GM23338 (cell line): ENCODE results near the gene MTMR8. TPM values are rescaled to one million over a fixed set of nuclear protein-coding genes. Genes with fewer than 3 reads are reported as not detected.

ENCODE experiments used
- ATAC-seq: fragments of 200-7000 bp; cut with Tn5 transposase; 3 replicates; pipeline ENCODE4 v1.9.1; 2020
- DNase-seq: peaks from one replicate; pipeline ENCODE4 v3.0.0-alpha.2; 2015; ENCODE audit warnings: low spot score
- H2AFZ ChIP-seq: fragments of 200-600 bp; sonication (generic); 2 replicates; pipeline ENCODE4 v1.8.0; 2016; ENCODE audit warnings: antibody characterized with exemption, mild to moderate bottlenecking, moderate library complexity
- H3F3A ChIP-seq: fragments of 200-600 bp; sonication (generic); replicated peaks from 2 replicates; pipeline ENCODE4 v1.8.0; 2017; ENCODE audit warnings: antibody characterized with exemption, mixed run types, low read depth
- H3K27ac ChIP-seq: fragments of 200-600 bp; sonication (generic); 2 replicates; pipeline ENCODE4 v1.6.1; 2016; ENCODE audit warnings: low read depth
- H3K27me3 ChIP-seq: fragments of 200-600 bp; sonication (generic); 2 replicates; pipeline ENCODE4 v1.8.0; 2016; ENCODE audit warnings: mild to moderate bottlenecking, mixed run types, moderate library complexity; ENCODE audit not compliant: insufficient read depth
- H3K36me3 ChIP-seq: fragments of 200-600 bp; sonication (generic); 2 replicates; pipeline ENCODE4 v1.8.0; 2016; ENCODE audit warnings: mild to moderate bottlenecking; ENCODE audit not compliant: insufficient read depth
- H3K4me1 ChIP-seq: fragments of 200-600 bp; sonication (generic); 2 replicates; pipeline ENCODE4 v1.8.0; 2016; ENCODE audit warnings: mild to moderate bottlenecking, moderate library complexity; ENCODE audit not compliant: insufficient read depth
- H3K4me2 ChIP-seq: fragments of 200-600 bp; sonication (generic); 2 replicates; pipeline ENCODE4 v1.7.1; 2017; ENCODE audit warnings: mixed run types
- H3K4me3 ChIP-seq: fragments of 200-600 bp; sonication (generic); 2 replicates; pipeline ENCODE4 v1.6.1; 2016; ENCODE audit warnings: mixed run types
- H3K79me2 ChIP-seq: fragments of 200-600 bp; sonication (generic); replicated peaks from 2 replicates; pipeline ENCODE4 v1.8.0; 2017; ENCODE audit warnings: mild to moderate bottlenecking; ENCODE audit not compliant: insufficient read depth
- H3K9me2 ChIP-seq: fragments of 200-600 bp; sonication (generic); 2 replicates; pipeline ENCODE4 v1.8.0; 2017; ENCODE audit not compliant: insufficient read depth
- H4K20me1 ChIP-seq: fragments of 200-600 bp; sonication (generic); replicated peaks from 2 replicates; pipeline ENCODE4 v1.8.0; 2017; ENCODE audit warnings: mild to moderate bottlenecking; ENCODE audit not compliant: insufficient read depth
- H3K27ac Mint-ChIP-seq: 2 replicates; pipeline ENCODE4 v1.8.0; 2020; ENCODE audit warnings: inconsistent platforms, mild to moderate bottlenecking, moderate library complexity, mixed read lengths
- H3K27me3 Mint-ChIP-seq: 3 replicates; pipeline ENCODE4 v1.8.0; 2022; ENCODE audit warnings: low read depth, mild to moderate bottlenecking, moderate library complexity, mixed read lengths, inconsistent platforms; ENCODE audit not compliant: insufficient read depth, poor library complexity
- H3K36me3 Mint-ChIP-seq: 3 replicates; pipeline ENCODE4 v1.8.0; 2021; ENCODE audit warnings: low read depth, mild to moderate bottlenecking, inconsistent platforms, moderate library complexity, mixed read lengths
- H3K4me1 Mint-ChIP-seq: 3 replicates; pipeline ENCODE4 v1.8.0; 2020; ENCODE audit warnings: mild to moderate bottlenecking, inconsistent platforms, mixed read lengths
- H3K4me3 Mint-ChIP-seq: 3 replicates; pipeline ENCODE4 v1.8.0; 2021; ENCODE audit warnings: moderate library complexity, mild to moderate bottlenecking, inconsistent platforms, mixed read lengths
- H3K9me3 Mint-ChIP-seq: 3 replicates; pipeline ENCODE4 v1.8.0; 2020; ENCODE audit warnings: moderate library complexity, mild to moderate bottlenecking, inconsistent platforms, mixed read lengths
- CREB1 ChIP-seq: fragments of 250-450 bp; sonication (Bioruptor Pico); IDR thresholded peaks from 2 replicates; pipeline ENCODE4 v1.5.0; 2020; ENCODE audit warnings: low read depth, mild to moderate bottlenecking, moderate library complexity
- CTCF ChIP-seq, 2 experiments: fragments of 200-600 bp in 1 of 2; sonication (generic) in 1 of 2; conservative IDR thresholded peaks; 2 replicates each; pipeline versions ENCODE4 v1.5.1 to v1.6.1; 2016 to 2017; ENCODE audit warnings: antibody characterized with exemption in 2 of 2, low read depth in 2 of 2, mild to moderate bottlenecking in 2 of 2, moderate library complexity in 1 of 2
- ETS1 ChIP-seq: IDR thresholded peaks from 2 replicates; pipeline ENCODE4 v1.6.1; 2016; ENCODE audit warnings: antibody characterized with exemption
- EZH2phosphoT487 ChIP-seq: fragments of 200-600 bp; sonication (generic); IDR thresholded peaks from one replicate; pipeline ENCODE4 v1.8.1; 2018; ENCODE audit warnings: antibody characterized with exemption; ENCODE audit not compliant: unreplicated experiment
- JUNB ChIP-seq: IDR thresholded peaks from one replicate; pipeline ENCODE4 v1.6.1; 2016; ENCODE audit warnings: antibody characterized with exemption; ENCODE audit not compliant: unreplicated experiment
- NANOG ChIP-seq: IDR thresholded peaks from 2 replicates; pipeline ENCODE4 v1.6.1; 2016; ENCODE audit warnings: antibody characterized with exemption, borderline replicate concordance
- POLR2AphosphoS5 ChIP-seq: IDR thresholded peaks from 2 replicates; pipeline ENCODE4 v1.6.1; 2016; ENCODE audit warnings: antibody characterized with exemption, low read depth
- REST ChIP-seq: IDR thresholded peaks from one replicate; pipeline ENCODE4 v1.6.1; 2018; ENCODE audit warnings: antibody characterized with exemption; ENCODE audit not compliant: unreplicated experiment
- STAT1 ChIP-seq: IDR thresholded peaks from one replicate; pipeline ENCODE4 v1.6.1; 2016; ENCODE audit warnings: antibody characterized with exemption; ENCODE audit not compliant: unreplicated experiment
- ZNF114 ChIP-seq: fragments of 250-450 bp; sonication (Bioruptor Pico); IDR thresholded peaks from 2 replicates; pipeline ENCODE4 v1.5.0; 2020; ENCODE audit warnings: mild to moderate bottlenecking, moderate library complexity
- ZNF331 ChIP-seq: fragments of 250-450 bp; sonication (Bioruptor Pico); IDR thresholded peaks from 2 replicates; pipeline ENCODE4 v1.5.0; 2020; ENCODE audit warnings: low read depth, mild to moderate bottlenecking, moderate library complexity
- ZNF462 ChIP-seq: fragments of 250-450 bp; sonication (Bioruptor Pico); IDR thresholded peaks from 2 replicates; pipeline ENCODE4 v1.5.0; 2020; ENCODE audit warnings: mild to moderate bottlenecking, moderate library complexity
- polyA plus RNA-seq: library from polyadenylated mRNA; unstranded; fragments of >200 nt; fragmentation: Nextera tagmentation; extraction: Ambion mirVana; gene quantifications from 2 replicates; pipeline ENCODE4 v1.2.1, GENCODE V29; 2016
- total RNA-seq: library from RNA; depleted of rRNA; stranded (reverse); fragments of >200 nt; shearing (Covaris generic); gene quantifications from 2 replicates; pipeline ENCODE4 v1.2.3, GENCODE V29; 2014

MTMR8 gene
- total and polyA plus RNA-seq, 2 experiments from 2014 or later, result 5.6 to 8.8 TPM

- TF ChIP-seq ETS1, result no peak
Observed at GRCh38 chrX:64291123-64291522, 104.1 kb downstream of the MTMR8 start (continued).

DNA sequence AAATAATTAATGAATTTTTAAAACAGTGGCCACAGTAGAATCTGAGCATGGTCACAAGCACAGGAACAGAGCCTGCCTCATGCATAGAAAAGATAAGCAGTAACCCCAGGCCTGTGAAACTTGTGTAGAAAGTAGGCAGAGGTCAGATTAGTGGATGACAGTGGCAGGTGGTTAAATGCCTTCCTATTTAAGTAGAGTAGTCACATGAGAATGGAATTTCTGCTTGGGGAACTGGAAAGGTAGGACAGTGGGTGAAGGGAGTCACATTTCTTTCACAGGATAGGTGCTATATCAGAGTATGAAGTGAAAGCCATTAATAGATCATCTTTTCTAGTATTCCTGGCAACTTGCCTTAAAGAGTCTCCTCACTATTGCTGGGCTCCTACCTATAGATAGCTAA lies 130.0 kb downstream of the MTMR8 start:
- ATAC-seq (no peak), DNase-seq (peak; percentile 1)
- no peaks in the 10 kb centered on the region for H3F3A ChIP-seq
- H3K79me2 ChIP-seq, result no peaks in the 10 kb centered on the region
- peaks cover under 1% of the 10 kb centered on the region; the same call in 2 of the 3 replicates for H3K36me3 Mint-ChIP-seq
- H3K4me1 Mint-ChIP-seq, result no peaks in the 10 kb centered on the region
- no peaks in the 10 kb centered on the region for H3K9me2 ChIP-seq
- H4K20me1 ChIP-seq, result no peaks in the 10 kb centered on the region
- no peaks in the 10 kb centered on the region for H3K4me1 ChIP-seq
- no peak overlapping the region for H3K4me3 Mint-ChIP-seq
- no peaks in the 10 kb centered on the region for H3K9me3 Mint-ChIP-seq
- H3K36me3 ChIP-seq, result no peaks in the 10 kb centered on the region
- H3K27me3 Mint-ChIP-seq, result no peaks in the 10 kb centered on the region
- no peak overlapping the region for H3K4me2 ChIP-seq
- no peak overlapping the region for H2AFZ ChIP-seq
- no peak overlapping the region for H3K27ac Mint-ChIP-seq
- no peaks in the 10 kb centered on the region for H3K27me3 ChIP-seq
- H3K4me3 ChIP-seq, result no peak overlapping the region
- no peak overlapping the region for H3K27ac ChIP-seq
- TF ChIP-seq NANOG (no peak), STAT1 (no peak), REST (no peak), POLR2AphosphoS5 (no peak), ZNF462 (no peak), CTCF (conservative IDR thresholded peaks at IDR 0.05; ENCODE audit: low read depth in 2 of 2) (no peak), ZNF331 (CRISPR knock-in tag) (no peak), CREB1 (CRISPR knock-in tag) (no peak), ZNF114 (no peak), EZH2phosphoT487 (no peak), JUNB (no peak), ETS1 (no peak)
